NCI-H1417 treated with DMSO at 0.1 percent for 48 hours (cell line): ENCODE results near the gene CNN2.

Source experiments
- DNase-seq: peaks from one replicate; lab custom pipeline; 2025; lab: John Stamatoyannopoulos, UW

The CNN2 gene

DNA sequence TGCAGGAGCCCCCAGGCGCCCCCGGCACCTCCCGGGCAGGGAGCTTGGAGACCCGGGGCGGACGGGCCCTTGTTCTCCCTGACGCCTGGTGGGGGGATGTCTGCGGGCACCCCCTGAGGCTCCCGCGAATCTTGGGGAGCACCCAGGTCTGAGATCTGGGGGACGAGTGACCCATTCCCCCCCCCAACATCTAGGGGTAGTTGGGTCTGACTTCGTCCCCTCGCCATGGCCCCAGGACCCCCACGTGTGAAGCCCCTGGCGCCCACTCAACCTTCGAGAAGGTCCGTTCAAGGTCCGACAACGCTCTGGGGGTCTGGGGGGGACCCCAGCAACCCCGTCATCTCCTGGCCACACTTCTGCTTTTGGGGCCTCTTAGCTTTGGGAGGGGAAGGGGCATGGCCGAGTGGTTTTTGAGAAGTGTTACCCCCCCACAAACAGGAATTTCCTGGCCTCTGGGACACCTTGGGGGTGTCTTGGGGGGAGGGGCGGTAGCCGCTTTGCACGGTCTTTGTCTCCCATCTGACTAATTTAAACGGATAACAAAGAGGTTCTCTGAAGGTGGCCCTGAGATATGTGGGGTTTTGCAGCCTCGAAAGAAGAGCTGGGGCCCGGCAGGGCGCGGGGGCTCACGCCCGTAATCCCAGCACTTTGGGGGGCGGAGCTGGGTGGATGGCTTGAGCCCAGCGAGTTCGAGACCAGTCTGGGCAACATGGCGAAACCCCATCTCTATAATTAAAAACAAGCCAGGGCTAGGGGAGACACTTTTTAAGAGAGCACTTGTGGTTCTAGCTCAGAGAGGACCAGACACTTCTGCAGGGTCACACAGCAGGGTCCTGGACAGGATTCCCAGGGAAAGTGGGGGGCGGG lies 608 bp downstream of the CNN2 start:
- no peak for DNase-seq

GRCh38 chr19:1027650-1028061 lies 1.2 kb downstream of the CNN2 start:
- no peak for DNase-seq

GRCh38 chr19:1028062-1028926 lies 1.9 kb downstream of the CNN2 start:
- no peak for DNase-seq

GRCh38 chr19:1032264-1032867 lies 6.0 kb downstream of the CNN2 start:
- DNase-seq, result no peak

DNA sequence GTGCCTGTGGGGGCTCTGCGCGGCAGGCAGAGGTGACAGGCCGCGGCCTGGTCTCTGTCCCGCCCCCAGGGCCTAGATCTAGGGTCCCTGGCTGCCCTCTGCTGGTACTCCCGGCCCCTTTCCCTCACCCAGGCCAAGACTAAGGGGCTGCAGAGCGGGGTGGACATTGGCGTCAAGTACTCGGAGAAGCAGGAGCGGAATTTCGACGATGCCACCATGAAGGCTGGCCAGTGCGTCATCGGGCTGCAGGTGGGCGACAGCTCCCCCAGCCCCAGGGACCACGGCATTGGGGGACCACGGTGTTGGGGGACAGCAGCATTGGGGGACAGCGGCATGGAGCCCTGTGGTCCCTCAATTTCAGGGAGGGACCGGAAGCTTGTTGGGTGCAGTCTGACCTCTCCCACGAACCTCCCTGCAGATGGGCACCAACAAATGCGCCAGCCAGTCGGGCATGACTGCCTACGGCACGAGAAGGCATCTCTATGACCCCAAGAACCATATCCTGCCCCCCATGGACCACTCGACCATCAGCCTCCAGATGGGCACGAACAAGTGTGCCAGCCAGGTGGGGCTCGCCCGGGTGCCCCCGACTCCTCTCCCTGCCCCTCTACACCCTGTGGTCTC lies 9.7 kb downstream of the CNN2 start:
- no peak for DNase-seq

DNA sequence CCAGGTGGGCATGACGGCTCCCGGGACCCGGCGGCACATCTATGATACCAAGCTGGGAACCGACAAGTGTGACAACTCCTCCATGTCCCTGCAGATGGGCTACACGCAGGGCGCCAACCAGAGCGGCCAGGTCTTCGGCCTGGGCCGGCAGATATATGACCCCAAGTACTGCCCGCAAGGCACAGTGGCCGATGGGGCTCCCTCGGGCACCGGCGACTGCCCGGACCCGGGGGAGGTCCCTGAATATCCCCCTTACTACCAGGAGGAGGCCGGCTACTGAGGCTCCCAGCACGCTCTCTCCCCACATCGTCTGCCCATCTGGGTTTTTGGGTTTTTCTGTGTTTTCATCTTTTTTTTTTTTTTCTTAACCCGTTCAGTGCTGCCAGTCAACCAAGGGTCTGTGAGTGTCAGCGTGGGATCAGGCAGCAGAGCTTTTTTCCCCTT lies 11.2 kb downstream of the CNN2 start:
- no peak for DNase-seq

DNA sequence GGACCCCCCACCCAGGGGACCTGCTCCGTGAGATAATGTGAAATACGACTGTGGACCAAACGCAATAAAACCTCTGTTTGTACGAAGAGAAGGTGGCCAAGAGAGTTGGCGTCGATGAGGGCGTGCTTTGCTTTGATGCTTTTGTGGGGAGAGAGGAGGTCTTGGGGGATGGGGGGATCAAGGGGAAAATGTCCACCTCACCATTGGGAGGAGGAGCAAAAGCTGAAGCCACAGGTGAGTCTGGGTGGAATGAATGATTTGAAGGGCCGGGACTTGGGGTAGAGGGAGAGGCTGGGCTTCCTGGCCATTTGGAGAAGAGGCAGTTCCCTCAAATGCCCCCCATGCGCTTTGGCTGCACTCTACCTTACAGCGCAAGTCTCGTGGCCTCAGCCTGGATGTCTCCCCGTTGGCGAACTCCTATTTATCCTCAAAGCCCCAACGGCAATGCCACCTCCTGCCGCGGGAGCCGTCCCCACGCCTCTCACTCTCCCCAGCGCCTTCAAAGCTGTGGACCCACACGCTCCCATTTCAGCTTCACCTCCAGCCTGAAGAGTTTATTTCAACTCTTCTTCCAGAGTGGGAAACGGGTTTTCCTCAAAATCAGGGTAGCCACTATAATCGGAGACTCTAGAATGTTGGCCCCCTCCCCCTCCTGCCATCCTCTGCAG lies 12.7 kb downstream of the CNN2 start:
- DNase-seq, result no peak

GRCh38 chr19:1039646-1040475 lies 13.5 kb downstream of the CNN2 start, which contains the start of gene ABCA7:
Gene ABCA7, plus strand, starts transcription at chr19:1040107. Its CDS starts 1,255 bp downstream, at chr19:1041362.
- DNase-seq, result peak; percentile 99

DNA sequence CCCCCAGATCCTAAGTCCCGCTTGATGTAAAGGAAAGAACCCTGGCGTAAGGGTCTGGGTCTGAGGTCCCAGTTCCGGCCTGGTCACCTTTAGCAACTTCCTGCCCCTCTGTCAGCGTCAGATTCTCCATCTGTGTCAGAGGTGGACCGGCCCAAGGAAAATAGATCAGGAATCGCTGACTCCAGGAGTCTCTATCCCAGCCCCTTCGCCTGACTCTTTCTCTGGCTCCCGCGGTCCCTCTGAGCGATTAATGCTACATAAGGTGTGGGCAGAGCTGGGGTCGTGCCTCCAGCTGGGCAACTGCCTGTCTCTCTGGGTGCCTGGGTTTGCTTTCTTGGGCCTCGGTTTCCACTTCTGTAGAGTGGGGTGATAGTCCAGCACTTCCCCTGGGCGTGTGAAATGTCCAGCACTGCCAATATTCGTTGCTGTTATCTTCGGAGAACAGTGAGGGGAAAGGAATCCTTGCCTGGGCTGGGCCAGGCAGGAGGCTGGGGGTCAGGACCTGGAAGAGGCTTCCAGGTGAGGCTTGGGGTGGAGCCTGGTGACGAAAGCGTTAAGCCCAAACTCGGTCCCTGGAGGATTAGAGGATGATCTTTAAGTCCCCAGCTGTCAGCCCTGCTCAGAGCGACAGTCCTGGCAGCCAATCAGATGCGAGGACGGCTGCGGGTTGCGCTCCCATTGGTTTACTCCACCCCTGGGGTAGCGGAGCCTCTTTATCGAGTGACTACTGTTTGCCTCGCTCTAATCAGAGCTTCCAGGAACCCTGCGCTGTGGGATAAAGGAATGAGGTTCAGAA lies 14.3 kb downstream of the CNN2 start:
- DNase-seq, result peak; percentile 67

DNA sequence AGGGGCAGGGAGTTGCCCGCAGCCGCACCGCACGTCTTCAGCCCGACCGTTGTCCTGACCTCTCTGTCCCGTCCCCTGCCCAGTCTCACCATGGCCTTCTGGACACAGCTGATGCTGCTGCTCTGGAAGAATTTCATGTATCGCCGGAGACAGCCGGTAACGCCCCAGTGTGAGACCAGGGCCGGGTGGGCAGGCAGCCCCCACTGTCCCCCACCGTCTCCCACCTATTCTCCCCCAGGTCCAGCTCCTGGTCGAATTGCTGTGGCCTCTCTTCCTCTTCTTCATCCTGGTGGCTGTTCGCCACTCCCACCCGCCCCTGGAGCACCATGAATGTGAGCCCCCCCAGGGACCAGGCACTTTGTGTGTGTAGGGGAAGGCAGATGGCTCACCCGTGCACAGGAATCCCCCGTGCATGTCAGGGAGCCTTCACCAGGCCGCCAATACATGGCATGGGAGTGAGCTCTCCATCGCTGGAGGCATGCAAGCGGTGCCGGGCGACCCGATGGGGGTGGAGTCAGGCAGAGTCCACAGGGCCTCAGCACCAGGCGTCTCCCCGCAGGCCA lies 14.9 kb downstream of the CNN2 start:
- no peak for DNase-seq

GRCh38 chr19:1041835-1042685 lies 15.7 kb downstream of the CNN2 start:
- no peak for DNase-seq

DNA sequence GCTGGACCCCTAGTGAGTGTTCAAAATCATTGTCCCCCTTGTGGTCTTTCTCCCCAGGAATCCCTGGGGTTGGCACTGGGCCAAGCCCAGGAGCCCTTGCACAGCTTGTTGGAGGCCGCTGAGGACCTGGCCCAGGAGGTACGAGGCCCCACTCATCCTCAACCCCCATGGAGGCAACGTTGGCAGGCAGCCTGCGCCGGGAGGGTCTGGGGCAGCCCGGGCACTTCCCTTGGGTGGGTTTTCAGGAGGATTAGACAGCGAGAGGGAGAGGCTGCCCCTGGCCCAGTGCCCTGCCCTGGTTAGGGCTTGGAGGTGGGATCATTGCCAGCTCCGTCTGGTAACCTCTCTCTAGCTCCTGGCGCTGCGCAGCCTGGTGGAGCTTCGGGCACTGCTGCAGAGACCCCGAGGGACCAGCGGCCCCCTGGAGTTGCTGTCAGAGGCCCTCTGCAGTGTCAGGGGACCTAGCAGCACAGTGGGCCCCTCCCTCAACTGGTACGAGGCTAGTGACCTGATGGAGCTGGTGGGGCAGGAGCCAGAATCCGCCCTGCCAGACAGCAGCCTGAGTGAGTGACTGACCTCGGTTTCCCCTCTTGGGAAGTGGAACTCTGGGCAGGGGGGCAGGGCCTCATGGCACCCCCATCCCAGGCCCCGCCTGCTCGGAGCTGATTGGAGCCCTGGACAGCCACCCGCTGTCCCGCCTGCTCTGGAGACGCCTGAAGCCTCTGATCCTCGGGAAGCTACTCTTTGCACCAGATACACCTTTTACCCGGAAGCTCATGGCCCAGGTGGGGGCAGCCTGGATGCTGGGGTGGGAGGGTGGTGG lies 16.5 kb downstream of the CNN2 start:
- no peak for DNase-seq

DNA sequence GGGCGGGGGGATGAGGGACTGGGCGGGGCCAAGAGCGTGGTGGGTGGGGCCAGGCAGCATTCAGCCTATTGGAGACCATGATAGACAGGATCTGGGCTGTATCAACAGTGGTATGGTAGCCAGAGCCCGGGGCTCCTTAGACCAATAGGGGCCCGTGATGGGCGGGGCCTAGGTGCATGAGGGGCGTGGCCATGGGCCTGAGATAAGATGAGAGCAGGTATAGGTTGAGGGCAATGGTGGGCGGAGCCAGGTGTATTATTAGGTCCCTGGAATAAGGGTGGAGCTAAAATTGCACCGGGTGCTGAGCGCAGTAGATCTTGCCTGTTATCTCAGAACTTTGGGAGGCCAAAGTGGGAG lies 18.8 kb downstream of the CNN2 start:
- DNase-seq, result no peak

- no peak for DNase-seq
These were observed 19.8 kb downstream of the CNN2 start for GRCh38 chr19:1046117-1046626.

DNA sequence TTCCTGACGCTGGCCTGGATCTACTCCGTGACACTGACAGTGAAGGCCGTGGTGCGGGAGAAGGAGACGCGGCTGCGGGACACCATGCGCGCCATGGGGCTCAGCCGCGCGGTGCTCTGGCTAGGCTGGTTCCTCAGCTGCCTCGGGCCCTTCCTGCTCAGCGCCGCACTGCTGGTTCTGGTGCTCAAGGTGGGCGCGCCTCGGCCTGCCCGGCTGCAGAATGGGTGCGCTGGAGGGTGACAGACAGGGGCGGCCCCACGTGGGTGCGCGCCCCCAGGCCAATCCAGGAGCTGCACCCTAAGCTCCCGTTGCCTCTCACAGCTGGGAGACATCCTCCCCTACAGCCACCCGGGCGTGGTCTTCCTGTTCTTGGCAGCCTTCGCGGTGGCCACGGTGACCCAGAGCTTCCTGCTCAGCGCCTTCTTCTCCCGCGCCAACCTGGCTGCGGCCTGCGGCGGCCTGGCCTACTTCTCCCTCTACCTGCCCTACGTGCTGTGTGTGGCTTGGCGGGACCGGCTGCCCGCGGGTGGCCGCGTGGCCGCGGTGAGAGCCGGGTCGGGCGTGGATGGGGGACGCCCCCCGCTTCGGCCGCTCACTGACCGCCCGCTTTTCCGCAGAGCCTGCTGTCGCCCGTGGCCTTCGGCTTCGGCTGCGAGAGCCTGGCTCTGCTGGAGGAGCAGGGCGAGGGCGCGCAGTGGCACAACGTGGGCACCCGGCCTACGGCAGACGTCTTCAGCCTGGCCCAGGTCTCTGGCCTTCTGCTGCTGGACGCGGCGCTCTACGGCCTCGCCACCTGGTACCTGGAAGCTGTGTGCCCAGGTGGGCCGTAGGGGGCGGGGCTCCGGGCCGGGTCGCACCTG lies 20.7 kb downstream of the CNN2 start:
- no peak for DNase-seq

DNA sequence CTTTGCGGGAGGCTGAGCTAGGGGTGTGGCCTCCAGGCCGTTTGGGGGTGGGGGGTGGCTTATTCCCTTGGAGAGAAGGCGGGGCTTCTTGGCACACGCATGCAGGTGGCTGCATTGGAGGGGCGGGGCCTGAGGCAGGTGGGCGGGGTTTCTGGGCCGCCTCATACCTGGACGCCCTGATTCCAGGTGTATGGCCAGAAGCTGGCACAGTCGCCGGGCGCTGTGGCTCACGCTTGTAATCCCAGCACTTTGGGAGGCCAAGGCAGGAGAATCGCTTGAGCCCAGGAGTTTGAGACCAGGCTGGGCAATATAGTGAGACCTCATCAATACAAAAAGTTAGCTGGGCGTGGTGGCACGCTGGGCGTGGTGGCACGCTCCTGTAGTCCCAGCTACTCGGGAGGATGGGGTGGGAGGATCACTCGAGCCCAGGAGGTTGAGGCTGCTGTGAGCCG lies 21.3 kb downstream of the CNN2 start:
- DNase-seq, result no peak
